IPS-11a (cell line): ENCODE data around the gene C2CD2.
A peak's percentile ranks its signal among the peaks of the same experiment; 100 is the strongest.

Experiments
- H3K4me3 ChIP-seq: one replicate; pipeline ENCODE4 v1.5.1; 2013; ENCODE audit warnings: low read depth, low read length, control low read depth

The C2CD2 gene

GRCh38 chr21:41890355-41890754 lies 63.5 kb downstream of the C2CD2 start:
- H3K4me3 ChIP-seq, result no peak overlapping the region

- H3K4me3 ChIP-seq, result no peak overlapping the region
These were observed 65.0 kb downstream of the C2CD2 start for GRCh38 chr21:41888749-41889376.

- H3K4me3 ChIP-seq, result no peak overlapping the region
These were observed 66.2 kb downstream of the C2CD2 start for GRCh38 chr21:41887667-41888066.

DNA sequence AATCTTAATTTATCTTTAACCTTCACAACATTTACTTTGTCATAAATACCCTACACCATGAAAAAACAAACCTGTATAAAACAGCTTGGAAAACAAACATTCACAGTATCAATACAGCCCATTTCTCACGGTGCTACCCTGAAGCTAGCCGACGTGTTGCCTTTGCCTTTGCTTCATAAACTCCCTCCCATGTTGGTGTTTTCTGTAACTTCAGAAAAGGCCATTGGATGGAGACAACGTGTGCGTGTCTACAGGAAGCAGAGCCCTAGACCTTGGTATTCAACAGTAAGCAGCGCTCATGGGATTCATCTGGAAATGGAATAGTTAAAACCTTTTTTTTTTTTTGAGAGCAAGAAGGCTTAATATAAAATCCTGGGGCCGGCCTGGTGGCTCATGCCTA lies 67.5 kb downstream of the C2CD2 start:
- H3K4me3 ChIP-seq, result no peak overlapping the region

- H3K4me3 ChIP-seq, result no peak overlapping the region
These were observed 68.3 kb downstream of the C2CD2 start for GRCh38 chr21:41885341-41886024.

DNA sequence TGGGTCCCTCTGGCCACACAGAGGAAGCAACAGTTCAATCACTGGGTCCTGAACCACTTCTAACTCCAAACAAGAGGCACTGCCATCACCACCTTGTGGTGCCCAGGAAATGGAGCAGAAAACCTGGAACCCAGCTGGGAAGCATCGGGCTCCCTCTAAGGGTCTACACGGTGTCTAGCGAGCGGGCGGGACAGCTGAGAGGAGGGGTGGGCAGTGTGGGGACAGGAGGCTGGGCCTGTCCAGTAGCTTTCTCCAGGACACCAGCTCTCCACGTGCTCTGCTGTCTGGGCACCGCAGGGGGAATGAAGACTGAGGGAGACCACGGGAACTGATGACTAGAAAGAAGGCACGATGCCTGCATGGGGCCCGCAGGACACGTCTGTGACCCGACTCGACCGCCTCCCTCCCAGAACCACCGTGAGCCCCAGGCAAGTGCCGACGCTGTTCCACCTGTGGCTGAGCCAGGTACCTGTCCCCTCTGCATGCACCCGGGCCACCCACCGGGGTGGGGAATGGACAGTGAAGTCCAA lies 69.3 kb downstream of the C2CD2 start:
- H3K4me3 ChIP-seq, result no peak overlapping the region

- H3K4me3 ChIP-seq, result no peak overlapping the region
These were observed 70.2 kb downstream of the C2CD2 start for GRCh38 chr21:41883582-41883981.

- H3K4me3 ChIP-seq, result no peak overlapping the region
These were observed 72.8 kb downstream of the C2CD2 start for GRCh38 chr21:41881051-41881450.

DNA sequence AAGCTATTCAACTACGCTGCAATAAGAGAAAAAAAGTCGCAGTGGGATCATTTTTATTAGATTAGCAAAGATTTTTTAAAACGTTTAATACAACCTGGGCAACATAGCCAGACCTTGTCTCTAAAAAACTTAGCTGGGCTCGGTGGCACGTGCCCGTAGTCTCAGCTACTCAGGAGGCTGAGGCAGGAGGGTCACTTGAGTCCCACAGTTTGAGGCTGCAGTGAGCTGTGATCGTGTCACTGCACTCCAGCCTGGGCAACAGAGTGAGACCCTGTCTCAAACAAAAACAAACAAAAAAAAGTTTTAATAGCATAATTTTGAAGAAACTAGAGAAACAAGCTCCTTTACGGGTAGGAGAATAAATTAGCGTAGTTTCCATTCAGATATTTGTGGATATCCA lies 73.7 kb downstream of the C2CD2 start:
- no peak overlapping the region for H3K4me3 ChIP-seq

GRCh38 chr21:41879190-41879998 lies 74.4 kb downstream of the C2CD2 start, which contains the start of gene PRDM15:
Gene PRDM15, minus strand, starts transcription at chr21:41879344. Its CDS starts 18,981 bp downstream, at chr21:41860363.
- peak within 1 kb of the TSS; percentile 67 for H3K4me3 ChIP-seq

DNA sequence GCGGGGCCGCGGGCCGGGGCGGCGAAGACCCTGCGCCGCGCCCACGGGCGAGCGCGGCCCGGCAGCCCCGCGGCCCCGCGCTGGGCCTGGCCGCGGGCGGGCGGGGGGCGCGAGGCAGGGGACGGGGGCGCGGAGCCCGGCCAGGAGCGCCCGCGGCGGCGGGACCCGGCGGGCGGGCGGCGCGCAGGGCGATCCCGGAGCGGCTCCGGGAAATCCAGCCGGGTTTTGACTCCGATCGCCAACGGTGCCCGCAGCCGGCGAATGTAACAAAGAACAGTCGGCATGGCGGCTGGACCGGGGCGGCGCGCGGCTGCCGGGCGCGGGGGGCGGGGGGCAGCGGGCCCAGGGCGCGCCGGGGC lies 75.0 kb downstream of the C2CD2 start:
- no peak overlapping the region for H3K4me3 ChIP-seq

GRCh38 chr21:41877901-41878830 lies 75.7 kb downstream of the C2CD2 start:
- peak overlapping the region; percentile 67 for H3K4me3 ChIP-seq

DNA sequence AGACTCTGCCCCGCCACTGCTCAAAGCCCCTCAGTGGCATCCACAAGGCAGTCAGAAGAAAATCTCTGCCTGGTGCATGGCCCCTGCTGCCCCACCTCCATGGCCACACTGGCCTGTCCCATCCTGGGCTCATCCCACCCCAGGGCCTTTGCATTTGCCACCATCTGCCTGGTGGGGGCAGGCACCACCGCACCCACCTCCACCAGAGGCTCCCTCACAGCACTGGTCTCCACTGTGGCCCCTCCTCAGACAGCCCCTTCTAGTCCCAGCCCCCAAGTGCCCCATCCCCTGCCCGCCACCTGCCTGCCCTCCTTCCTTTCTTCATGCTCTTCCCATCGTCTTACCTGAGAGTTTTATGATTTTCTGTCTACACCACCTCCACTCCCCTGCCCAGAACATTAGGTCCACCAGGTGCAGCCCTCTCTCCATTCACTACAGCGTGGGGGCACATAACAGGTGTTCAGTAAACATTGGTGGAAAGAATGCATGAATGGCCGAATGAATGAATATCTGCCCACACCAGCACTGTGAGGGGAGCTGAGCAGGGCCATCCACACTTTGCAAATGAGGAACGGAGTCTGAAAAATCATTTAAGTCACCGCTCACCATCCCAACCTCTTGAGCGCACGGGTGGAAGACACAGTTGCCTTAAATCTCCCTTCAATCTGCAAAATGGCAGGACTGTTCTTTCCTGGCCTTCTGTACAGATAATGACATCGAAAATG lies 76.7 kb downstream of the C2CD2 start:
- no peak overlapping the region for H3K4me3 ChIP-seq

- H3K4me3 ChIP-seq, result no peak overlapping the region
These were observed 77.4 kb downstream of the C2CD2 start for GRCh38 chr21:41876396-41876795.

DNA sequence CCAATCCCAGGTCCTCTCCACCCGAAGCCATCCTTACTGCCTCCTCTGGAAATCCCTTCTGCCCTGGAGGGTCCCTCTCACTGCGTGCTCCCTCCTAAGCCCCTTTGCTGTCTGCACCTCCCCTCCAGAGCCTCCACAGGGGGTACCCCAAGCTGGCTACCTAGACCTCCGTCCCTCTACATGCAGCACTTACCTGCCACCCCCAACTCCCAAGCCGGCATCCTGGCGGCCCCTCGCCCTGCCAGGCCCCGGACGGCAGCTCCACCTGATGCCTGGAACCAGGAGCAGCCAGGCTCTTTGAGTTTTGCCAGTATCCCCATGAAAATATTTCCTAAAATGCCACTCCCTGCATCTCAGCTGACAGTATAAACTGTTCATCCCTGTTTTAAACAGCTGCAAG lies 78.7 kb downstream of the C2CD2 start:
- no peak overlapping the region for H3K4me3 ChIP-seq

DNA sequence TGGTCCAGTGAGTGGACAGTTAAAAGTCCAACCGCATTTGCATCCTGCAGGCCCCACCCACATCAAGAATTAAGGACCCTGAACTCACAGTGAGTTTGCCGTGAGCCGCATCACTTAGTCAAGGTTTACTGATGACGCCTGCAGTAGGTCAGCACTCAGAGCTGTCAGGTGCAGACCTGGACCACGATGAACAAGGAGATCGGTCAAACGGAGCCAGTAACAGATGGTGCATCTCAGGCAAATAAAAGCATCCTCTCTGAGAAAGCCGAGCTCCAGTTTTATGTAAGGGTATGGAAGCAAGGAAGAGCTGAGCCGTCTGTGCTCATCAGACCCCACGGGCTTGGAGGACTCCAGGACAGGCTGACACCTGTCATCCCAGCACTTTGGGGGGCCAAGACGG lies 79.2 kb downstream of the C2CD2 start:
- H3K4me3 ChIP-seq, result no peak overlapping the region

- no peak overlapping the region for H3K4me3 ChIP-seq
These were observed 80.4 kb downstream of the C2CD2 start for GRCh38 chr21:41873426-41873825.

DNA sequence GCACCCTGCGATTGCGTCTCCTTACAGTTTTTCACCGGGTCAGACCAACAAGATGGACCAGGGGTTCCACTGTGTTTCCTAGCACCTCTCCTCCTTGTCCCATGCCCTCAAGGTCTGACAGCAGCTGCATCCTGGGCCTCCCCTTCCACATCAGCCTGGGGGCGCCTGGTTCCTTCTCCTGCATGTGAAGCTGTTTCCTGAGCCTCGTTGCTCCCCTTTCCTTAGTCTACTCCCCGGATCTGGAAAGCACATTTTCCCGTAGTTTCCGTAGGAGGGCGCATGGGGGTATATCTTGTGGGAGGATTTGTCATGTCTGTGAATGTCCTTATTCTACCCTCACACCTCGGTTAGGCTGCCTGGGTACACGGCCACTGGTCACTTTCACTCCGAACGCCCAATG lies 80.8 kb downstream of the C2CD2 start:
- H3K4me3 ChIP-seq, result no peak overlapping the region

GRCh38 chr21:41871293-41872030 lies 82.4 kb downstream of the C2CD2 start:
- H3K4me3 ChIP-seq, result no peak overlapping the region
